Measurements from ENCODE around the gene ZNF891.

ZNF891 gene

GRCh38 chr12:133130038-133130807 lies at the start of gene ZNF891, which contains the start of gene ZNF10:
Gene ZNF891, minus strand, starts transcription at chr12:133130274. Its CDS starts 8,356 bp downstream, at chr12:133121918.
Gene ZNF10, plus strand, starts transcription at chr12:133130627. Its CDS starts 13,866 bp downstream, at chr12:133144493.
- DNase-seq = peak; percentile 94

DNA sequence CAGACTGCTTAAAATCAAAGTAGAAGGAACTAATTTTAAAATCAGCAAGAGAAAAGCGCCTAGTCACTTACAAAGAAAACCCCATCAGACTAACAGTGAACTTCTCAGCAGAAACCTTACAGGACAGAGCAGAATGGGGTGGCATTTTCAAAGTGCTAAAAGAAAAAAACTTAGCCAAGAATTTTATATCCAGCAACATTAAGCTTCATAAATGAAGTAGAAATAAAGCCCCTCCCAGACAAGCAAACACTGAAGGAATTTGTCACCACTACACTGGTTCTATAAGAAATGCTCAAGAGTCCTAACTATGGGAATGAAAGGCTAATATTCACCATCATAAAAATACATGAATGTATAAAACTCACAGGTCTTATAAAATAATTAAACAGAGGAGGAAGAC lies 44.8 kb upstream of the ZNF891 start:
- no peak for DNase-seq

DNA sequence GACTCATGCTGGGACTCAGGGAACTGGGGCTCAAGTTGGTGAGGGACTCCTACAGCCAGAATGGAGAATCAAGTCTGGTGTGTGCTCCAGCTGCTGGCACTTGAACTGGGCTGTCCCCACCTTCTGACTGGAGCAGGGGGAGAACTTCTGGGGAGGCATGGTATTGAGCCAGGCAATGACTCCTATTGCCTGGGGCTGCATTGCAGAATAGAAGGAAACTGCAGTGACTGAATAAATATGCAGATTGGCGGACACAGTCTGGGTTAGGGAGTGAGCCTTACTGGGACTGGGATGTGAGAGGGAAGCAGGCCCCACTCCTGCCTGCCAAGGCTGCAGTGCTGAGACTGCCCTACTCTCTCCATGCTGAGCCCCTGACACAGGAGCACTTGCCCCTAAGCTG lies 42.4 kb upstream of the ZNF891 start:
- no peak for DNase-seq

DNA sequence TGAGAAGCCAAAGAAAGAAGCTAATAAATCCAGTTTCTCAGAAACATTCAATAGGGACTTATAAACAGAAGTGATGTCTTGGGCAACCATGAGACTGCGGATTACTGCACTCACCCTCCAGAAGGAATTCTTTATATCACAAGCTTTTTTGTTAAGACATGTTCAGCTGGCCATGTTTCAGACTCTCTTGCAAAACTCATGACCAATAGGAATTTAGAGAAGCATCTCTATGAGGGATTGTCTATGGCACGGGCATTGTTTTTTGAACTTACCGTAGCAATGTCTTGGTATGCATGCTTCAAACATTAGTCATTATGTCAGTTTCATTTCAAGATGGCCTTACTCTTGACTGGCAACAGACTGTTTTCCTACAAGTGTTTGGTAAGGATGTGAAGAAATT lies 35.7 kb upstream of the ZNF891 start:
- no peak for DNase-seq

DNA sequence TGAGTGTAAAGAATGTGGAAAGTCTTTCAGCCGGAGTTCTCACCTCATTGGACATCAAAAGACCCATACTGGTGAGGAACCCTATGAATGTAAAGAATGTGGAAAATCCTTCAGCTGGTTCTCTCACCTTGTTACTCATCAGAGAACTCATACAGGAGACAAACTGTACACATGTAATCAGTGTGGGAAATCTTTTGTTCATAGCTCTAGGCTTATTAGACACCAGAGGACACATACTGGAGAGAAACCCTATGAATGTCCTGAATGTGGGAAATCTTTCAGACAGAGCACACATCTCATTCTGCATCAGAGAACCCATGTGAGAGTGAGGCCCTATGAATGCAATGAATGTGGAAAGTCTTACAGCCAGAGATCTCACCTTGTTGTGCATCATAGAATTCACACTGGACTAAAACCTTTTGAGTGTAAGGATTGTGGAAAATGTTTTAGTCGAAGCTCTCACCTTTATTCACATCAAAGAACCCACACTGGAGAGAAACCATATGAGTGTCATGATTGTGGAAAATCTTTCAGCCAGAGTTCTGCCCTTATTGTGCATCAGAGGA lies 26.1 kb upstream of the ZNF891 start:
- DNase-seq = no peak

DNA sequence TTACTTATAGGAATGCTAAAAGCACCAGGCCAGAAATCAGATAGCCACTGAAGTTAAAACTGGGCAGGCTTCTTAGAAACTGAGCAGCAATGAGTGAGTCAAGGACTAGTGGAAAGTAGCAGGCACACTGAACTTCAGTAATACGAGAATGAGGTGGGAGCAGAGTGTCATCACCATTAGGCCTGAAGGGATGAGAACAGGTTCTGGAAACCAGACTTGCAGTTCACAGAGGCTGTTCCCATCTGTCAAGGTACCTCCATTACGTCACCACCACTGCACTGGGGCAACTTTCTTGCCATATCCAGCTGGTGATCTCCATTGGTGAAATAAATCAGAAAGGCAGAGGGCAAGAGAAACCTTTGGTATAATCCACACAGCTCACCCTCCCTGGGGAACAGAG lies 15.9 kb upstream of the ZNF891 start:
- no peak for DNase-seq

DNA sequence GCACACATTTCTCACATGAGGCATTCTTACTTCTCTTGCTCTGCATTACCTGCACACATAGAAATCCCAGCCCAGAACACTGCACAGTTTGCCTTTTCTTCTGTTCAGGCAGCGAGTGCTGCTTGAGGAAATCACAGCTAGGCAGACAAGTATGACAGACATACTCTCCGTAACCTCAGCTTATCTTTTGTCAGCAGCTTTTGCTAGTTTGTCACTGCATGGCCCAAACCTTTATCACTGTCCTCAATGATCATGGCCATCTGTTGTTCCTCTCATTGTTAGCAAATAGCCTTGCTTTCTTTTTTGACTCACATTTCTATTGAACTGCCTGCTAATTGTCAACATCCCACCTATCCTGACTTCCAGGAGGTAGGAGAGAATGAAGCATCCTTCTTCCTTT lies 5.7 kb upstream of the ZNF891 start:
- no peak for DNase-seq

- peak; percentile 41 for DNase-seq
Measured at GRCh38 chr12:133130808-133131128, 694 bp upstream of the ZNF891 start.

- DNase-seq = no peak
Measured at GRCh38 chr12:133129368-133130037, 571 bp downstream of the ZNF891 start.

DNA sequence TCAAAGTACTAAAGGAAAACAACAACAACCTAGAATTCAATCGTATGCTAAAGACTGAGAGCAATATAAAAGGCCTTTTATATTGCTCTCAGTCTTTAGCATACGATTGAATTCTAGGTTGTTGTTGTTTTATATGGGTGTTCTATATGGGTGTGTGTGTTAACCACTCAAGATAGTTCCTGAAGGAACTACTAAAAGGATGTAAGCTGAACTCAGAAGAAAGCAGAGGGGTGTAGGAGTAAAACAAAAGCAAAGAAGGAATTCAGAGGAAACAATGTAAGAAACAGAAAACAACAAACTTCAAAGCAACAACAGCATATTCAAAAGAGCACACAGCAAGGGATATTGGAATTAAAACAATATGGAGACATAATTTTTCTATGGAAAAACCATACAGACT lies 5.4 kb downstream of the ZNF891 start:
- DNase-seq = no peak

DNA sequence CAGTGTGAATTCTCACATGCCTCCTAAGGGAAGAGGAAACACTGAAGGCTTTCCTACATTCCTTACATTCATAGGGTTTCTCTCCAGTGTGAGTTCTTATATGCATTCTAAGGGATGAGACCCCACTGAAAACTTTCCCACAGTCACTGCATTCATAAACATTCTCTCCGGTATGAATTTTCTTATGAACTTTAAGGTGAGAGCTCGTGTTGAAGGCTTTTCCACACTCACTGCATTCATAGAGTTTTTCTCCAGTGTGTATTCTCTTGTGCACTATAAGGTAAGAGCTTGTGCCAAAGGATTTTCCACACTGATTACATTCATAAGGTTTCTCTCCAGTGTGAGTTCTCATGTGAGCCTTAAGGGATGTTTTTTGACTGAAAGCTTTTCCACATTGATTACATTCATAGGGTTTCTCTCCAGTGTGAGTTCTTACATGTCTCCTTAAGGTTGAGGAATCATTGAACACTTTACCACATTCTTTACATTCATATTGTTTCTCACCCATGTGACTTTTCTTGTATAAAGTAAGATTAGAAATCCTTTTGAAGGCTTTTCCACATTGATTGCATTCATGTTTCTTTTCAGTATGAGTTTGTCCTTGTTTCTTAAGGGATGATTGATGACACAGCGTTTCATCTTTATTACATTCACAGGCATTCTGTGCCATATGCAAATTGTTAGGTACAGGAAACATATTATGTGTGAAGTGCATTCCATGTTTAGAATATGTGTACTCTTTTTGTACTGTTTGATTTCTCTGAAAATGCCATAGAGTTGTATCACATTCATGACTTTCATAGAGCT lies 9.5 kb downstream of the ZNF891 start:
- no peak for DNase-seq

GRCh38 chr12:133108150-133108549 lies 21.9 kb downstream of the ZNF891 start:
- DNase-seq = no peak

GRCh38 chr12:133107121-133107520 lies 23.0 kb downstream of the ZNF891 start:
- no peak for DNase-seq

DNA sequence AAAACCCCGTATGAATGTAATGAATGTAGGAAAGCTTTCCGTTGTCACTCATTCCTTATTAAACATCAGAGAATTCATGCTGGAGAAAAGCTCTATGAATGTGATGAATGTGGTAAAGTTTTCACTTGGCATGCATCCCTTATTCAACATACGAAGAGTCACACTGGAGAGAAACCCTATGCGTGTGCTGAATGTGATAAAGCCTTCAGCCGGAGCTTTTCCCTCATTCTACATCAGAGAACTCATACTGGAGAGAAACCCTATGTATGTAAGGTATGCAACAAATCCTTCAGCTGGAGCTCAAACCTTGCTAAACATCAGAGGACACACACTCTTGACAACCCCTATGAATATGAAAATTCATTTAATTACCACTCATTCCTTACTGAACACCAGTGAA lies 23.8 kb downstream of the ZNF891 start:
- no peak for DNase-seq

DNA sequence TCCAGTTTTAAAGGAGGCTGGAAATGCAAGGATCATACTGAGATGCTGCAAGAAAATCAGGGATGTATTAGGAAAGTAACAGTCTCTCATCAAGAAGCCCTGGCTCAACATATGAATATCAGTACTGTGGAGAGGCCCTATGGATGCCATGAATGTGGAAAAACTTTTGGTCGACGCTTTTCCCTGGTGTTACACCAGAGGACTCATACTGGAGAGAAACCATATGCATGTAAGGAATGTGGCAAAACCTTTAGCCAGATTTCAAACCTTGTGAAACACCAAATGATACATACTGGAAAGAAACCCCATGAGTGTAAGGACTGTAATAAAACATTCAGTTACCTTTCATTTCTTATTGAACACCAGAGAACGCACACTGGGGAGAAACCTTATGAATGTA lies 24.5 kb downstream of the ZNF891 start:
- DNase-seq = no peak

DNA sequence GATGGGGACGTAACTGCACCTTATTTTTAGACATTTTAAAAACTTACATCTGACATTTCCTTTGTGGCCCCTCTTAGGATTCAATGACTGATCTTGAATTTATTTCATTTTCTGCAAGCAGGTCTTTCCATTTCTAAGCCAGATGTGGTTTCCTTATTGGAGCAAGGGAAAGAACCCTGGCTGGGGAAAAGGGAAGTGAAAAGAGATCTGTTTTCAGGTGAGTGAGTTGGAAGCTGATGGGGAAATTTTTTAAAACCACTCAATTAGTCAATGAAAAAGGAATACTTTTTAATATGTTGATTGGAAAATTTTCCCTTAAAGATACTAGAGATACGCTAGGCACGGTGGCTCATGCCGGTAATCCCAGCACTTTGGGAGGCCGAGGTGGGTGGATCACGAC lies 46.7 kb downstream of the ZNF891 start:
- DNase-seq = no peak

DNA sequence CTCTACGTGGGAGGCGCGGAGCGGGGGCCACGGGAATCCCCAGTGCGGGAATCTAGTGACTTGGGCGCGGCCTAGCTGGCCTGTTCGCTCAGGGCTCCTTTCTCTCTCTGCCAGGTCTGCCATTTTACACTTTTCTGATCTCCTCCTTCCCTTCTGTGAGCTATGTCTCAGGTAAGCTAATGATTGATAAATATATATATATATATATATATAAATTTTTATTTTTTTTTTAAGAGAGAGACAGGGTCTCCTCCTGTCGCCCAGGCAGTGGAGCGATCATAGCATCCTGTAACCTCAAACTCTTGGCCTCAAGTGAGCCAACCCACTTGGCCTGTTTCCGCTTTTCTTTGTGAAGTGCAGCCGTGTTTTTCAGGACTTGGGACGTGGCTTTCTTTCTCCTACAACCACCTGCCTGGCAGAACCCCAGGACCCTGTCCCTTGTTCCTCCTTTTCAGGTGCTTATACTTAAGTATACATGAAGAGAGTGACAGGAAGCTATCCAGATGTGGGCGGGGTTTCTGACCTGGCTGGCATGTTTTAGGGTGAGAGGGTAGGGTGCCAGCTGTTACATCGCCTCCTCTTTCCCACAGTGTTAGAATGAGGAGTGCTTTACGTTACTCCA lies 48.8 kb downstream of the ZNF891 start:
- no peak for DNase-seq

DNA sequence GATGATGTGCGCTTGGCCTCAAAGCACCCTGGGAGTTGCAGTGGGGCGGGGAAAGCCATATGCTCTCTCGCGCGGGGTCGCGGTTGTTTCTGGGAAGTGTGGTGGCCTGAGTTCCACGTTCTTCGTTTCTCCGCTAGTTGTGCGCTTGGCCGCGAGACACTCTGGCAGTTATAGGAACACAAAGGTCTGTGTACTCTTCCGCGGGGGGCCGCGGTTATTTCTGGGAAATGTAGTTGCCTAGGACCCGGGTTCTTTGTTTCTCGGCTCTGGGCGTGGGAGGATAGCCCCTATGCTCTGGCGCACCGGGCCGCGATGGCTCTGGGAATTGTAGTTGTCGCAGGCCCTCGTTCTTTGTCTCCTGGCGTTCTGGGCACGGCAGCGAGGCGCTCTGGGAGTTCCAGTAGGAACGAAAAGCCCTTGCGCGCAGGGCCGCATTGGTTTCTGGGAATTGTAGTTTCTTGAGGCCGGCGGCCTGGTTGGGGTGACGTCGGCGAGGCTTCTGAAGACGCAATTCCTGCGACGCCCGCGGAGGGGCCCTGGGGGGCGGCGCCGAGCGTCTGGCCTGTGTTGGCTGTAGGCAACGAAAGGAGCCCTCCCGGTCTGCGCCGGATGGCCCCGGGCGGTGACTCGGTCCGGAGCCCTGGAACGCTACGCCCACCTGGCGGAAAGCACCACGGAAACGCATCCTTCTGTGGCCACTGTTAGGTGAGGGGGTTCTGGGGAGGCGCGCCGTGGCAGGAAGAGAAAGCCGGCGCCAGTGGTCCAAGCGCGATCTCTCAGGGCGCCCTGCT lies 49.5 kb downstream of the ZNF891 start, which contains the start of gene ZNF140:
Gene ZNF140 (plus strand): TSS at position 556 of the 791 bp plus-strand sequence. CDS start 398 bp downstream, outside the sequence.
- peak; percentile 99 for DNase-seq

GRCh38 chr12:133080026-133080367 lies 50.1 kb downstream of the ZNF891 start:
- DNase-seq = peak; percentile 99

DNA sequence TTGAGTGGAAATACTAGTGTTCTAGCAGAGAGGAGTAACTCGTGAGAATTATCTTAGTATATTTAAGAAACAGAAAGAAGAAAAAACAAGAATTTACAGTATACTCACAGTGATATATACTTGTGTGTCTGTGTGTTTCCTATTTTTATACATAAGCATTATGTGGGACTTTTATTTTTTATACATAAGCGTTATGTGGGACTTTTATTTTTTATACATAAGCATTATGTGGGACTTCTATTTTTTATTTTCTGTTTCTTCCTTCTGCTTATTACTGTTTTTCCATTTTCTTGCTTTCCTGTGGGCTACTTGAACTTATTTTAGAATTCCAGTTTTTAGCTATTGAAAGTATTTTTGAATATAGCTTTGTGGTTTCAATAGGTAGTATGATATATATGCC lies 56.2 kb downstream of the ZNF891 start:
- DNase-seq = no peak

DNA sequence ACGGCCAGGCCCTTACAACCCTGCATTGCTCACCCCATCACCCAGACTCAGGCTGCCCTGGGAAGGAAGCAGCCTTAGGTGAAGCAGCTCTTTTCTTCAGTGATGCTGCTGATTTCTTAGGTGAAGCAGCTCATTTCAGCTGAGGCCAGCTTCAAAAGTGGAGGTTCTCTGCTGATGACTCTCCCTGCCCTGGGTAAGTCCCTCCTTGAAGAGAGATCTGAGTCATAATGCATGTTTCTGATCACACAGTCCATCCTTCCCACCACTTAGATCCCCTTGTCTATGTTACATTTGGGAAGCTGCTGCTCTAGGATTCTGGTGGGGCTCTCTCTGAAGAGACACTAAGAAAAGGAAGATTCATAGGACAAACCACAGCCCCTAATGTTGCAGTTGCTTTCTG lies 66.5 kb downstream of the ZNF891 start:
- no peak for DNase-seq

- DNase-seq = no peak
Measured at GRCh38 chr12:133061954-133062353, 68.1 kb downstream of the ZNF891 start.
